Erythroblast (primary cell): ENCODE data around the gene TMEM26.

ENCODE experiments used
- GATA1 ChIP-seq: IDR thresholded peaks from 2 replicates; pipeline ENCODE4 v1.6.1; 2011; ENCODE audit warnings: low read depth, mild to moderate bottlenecking, control low read depth, low read length, moderate library complexity
- POLR2A ChIP-seq: IDR thresholded peaks from 2 replicates; pipeline ENCODE4 v1.6.1; 2011; ENCODE audit warnings: mild to moderate bottlenecking, low read length

- TF ChIP-seq POLR2A (no peak), GATA1 (no peak)
These were observed 52.7 kb downstream of the TMEM26 start for GRCh38 chr10:61400524-61400923.
